Amygdala (tissue), 56 donors: ENCODE measurements around the gene ETS1.

Experiments
- DNase-seq, 56 donors: peaks; one replicate each; lab custom pipeline; 2025; lab: John Stamatoyannopoulos, UW

Gene ETS1

DNA sequence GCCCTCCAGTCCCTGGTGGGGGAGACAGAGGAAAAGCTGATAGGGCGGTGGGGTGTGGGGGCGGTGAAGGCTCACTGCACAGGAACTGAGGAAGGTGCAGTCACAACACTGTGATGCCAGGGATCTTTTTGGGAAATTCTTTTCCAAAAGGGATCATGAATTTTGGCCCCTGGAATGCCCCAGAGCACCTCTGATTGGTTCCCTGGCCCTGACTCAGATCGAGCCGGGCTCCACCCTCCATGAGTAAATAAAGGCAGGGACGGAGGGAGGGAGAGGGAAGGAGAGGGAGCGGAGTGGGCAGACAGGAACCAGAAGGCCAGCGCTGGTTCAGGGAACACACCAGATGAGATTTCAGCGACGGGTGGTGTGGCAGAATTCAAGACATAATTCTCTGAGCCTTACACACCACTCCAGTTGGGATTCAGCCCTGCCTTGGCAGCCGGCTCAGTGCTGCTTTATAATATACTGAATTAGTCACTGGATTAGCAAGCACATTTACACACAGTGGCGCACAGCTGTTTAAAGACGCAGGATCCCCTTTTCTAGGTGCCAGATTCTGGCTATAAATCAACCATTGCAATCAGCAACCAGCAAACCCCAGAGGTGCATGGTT is 80.3 kb downstream of the ETS1 start:
- DNase-seq = peak in 10 of 56 donors; percentile 14 to 47 (median 33)

DNA sequence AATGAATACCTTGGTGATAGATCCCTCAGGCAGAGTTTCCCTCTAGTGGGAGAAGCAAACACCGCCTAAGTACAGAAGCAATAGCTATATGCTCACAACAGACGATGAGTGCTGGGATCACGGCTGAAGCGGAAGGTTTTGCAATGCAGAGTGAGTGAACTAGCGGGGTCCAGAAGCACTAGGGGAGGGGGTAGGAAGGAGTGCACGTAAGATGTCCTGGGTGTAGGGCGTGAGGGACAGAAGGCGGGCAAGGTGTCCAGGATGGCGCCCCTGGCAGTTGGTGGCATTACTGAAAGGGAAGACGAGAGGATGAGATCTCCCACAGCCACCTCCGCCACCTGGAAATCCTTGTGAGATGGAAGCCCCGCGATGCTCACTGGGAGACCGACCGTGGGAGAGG is 81.0 kb downstream of the ETS1 start:
- DNase-seq = no peak

DNA sequence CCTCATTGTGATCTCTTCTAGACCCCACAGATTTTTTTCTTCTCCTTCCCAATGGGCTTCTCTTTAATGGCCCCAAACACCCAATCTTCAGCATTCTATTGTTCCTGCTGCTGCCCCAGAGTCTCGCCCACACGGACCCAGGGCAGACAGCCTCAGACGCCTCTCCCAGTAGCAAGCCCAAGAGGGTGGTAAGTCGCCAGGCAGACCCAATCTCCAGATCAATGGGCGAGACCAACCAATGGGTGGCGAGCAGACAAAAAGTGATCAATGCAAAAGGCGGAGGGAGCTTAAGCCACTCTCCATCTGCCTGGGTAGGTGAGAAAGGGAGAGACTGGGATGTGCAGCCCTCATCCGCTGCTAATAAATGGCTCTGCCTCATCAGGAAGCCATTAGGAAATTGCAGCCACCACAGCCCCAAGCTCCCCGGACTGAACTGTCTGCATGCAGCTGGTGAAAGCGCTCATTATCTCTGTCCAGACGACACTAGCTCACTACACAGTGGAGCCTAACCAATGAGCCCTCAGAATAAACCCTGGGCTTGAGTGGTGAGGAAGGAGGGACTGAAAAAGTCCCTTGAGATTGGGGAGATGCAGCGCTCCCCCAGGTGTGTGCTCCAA is 81.8 kb downstream of the ETS1 start:
- DNase-seq = peak in 9 of 56 donors; percentile 14 to 52 (median 30)

DNA sequence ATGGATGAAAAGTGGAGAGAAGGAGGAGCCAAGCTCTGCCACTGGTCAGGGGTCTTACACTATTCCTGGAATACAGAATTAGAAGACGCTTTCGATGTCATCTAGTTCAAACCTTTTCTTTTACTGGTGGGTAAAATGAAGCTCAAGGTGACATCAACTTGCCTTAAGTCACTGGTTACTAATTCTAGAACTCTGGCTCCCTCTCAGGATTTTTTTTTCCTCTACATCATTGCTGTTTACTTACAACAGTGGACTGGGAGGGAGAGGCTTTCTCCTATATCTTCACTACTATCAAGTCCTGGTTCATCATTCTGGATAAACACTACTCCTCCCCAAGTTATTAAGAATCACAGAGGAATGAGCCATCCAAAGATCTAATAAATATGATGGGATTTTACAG is 82.9 kb downstream of the ETS1 start:
- no peak for DNase-seq

DNA sequence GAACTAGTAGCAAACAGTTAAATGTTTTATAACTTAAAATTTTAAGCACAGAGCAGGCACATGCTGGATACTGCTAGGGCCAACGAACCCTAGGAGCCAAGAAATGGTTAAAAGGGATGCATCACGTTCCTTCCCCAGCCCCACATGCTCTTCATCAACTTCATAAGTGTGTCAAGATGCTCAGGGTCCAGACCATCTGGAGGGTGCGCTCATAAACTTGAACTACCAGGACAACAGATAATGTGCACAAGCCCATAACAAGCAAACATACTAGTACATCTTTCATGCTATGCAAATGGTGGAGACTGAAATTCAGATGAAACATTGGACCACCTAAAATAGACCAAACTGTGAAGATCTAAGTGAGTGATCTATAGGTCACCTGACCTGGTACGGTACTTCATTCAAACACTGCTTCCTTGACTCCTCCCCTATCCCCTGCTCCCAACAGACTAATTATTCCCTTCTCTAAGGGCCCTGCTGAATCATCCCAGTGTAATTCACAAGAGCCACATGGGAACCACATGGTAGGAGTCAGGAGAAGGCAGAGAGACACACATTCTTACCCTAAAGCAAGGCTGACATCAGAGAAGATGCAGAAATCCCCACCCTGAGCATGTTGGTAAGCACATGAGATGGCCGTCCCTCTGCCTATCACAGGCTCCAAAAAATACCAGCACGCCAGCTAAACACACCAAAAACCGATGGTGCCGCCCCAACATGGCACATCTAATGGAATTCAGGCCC is 83.9 kb downstream of the ETS1 start:
- DNase-seq = no peak

DNA sequence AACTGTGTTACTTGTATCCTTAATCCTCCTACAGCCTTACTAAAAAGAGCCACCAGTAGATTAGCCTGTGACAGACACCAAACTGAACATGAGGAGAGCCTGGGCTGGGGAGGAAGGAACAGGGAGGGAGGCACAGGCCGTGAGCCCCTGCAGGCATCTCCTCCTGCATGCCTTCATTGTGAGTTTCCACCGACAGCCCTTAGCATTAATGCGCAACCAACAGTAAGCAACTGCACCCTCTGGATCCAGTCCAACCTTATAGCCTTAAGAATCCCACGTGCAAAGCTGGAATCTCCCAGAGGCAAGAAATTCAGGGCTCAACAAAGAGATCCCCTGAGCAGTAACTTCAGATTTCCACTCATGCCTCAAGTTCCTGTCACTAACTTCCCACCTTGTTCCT is 84.6 kb downstream of the ETS1 start:
- DNase-seq = no peak

DNA sequence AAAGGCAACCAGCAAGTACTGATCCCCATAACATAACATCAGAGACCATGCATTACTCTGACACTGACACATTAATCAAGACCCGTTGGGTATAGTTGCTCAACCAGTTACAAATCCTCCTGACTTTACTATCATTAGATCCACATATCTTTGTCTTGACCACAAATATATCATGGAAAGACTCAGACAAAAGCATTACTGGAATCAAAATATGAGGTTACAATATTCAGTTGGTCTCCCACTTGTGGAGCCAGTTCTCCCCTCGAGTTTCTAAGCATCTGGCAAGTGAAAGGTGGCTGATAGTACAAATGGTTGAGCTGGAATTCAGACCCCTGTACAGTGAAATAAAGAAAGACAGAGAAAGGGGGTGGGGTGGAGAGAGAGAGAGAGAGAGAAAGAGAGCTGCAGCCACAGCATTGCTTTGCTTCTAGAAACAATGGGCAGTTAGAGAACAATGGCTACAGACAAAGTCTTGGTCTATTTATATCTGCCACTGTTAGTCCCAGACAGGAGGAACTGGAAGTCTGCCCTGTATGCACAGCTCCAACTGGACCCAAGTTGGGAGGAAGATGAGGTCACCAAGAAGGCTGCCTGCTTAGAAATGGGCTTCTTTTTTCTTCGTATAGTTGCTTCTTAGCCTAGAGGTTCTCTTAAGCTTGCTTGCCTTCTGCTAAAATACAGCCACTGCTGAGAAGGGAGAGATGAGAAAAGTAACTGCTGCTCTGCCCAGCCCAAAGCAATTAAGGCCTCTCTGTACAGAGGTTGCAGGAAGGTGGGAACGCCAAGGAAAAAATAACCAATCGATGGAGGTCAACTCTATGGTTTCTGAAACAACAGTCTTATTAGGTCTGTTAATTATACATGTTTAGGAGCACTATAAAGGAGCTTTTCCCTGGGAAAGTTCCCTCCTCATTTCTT is 85.5 kb downstream of the ETS1 start:
- peak in 10 of 56 donors; percentile 18 to 56 (median 36) for DNase-seq

DNA sequence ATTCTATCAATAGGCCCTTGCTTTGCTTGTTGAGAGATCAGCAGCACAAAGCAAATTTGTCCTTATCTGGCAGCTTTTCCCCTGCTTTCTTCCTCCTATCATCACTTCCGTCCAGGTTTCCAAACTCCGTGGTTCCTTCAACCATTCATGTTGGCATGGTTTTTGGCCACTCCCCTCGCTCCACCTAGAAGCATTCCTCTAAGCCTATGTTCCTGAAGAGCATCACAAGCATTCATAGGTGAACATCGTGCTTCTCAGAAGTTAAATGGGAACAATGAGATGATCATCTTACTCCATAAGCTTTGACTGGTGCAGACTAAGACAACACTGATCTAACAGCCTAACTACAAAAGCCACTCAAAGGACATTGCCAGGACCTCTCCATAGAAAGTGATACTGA is 86.3 kb downstream of the ETS1 start:
- no peak for DNase-seq

DNA sequence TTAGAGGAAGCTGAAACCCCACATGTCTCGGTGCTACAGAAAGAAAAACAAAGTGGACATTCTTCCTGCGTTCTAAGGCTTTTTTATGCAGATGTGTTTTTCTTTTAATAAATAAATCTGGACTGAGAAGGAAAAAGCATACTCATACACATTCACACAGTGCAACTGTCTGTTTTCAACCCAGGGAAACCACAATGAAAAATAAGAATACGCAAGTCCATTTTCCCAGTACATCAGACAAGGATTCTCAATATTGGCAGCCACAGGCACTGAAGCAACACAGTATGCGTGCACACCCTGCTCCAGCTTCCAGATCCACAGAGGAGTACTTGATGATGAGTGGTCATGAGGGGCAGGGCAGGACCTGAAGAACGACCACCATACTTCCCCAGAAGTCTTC is 86.9 kb downstream of the ETS1 start:
- DNase-seq = no peak

DNA sequence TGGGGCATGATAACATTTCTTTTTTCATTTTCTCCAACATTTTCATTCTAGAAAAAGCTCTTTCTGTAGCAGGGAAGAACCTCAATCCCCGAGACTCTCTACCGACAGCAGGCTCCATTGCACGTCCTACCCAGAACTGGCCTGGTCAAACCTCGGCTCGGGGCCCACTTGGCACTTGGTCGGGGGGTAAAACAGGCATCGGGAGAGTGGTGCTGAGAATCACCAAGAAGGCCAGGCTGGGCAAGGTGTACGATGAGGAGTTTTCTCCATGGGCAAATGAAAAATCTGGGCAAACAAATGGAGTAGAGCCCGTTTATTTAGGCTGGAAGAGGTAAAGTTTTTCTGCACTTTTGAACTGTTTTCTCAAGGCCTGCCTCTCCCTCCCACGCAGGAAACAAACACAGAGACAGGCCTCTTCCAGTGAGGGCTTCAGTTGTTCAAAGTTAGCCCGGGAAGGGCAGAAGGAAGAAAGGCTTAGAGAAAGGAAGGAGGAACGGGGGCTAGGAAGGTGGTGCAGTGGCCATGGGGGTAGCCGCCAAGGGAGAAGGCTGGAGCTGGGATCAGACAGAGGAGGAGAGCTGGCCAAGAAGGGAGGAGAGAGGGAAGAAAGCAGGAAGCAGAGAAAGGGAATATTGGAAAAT is 87.6 kb downstream of the ETS1 start:
- no peak for DNase-seq

DNA sequence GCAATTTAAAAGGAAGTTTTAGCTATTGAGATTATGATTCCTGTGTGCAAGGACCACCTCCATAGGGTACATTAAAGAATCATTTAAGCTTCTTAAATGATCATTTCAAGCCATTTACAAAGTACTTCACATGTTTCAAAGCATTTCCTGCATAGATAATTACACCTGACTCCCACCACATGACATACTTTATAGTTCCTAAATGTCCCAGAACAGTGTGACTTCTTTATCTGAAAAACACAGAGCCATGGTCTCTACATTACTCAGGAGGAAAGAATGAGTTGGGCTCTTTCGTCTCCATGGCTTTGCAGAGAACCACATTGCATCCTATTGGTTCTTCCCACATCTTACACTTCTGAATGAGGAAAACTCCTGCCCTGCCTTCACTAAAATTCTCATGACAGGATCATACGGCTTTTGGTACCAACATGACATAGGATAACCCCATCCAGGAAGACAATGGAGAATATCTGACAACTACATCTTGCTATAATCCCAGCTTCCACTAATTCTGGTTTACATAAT is 88.6 kb downstream of the ETS1 start:
- no peak for DNase-seq

DNA sequence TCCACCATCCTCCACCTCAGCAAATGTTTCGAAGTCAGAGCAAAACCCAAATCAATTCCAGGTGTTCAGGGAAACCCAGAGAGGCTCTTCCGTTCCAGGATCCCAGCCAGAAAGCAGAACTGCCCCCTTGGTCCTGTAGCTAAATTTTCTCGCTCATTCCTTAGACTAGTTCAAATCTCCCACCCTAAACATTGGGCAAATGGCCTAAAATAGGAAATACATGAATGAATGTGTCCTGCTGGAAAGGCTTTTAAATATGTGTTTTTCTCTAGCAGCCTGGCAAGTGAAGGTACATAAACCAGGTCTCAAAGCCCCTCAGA is 89.6 kb downstream of the ETS1 start:
- no peak for DNase-seq

DNA sequence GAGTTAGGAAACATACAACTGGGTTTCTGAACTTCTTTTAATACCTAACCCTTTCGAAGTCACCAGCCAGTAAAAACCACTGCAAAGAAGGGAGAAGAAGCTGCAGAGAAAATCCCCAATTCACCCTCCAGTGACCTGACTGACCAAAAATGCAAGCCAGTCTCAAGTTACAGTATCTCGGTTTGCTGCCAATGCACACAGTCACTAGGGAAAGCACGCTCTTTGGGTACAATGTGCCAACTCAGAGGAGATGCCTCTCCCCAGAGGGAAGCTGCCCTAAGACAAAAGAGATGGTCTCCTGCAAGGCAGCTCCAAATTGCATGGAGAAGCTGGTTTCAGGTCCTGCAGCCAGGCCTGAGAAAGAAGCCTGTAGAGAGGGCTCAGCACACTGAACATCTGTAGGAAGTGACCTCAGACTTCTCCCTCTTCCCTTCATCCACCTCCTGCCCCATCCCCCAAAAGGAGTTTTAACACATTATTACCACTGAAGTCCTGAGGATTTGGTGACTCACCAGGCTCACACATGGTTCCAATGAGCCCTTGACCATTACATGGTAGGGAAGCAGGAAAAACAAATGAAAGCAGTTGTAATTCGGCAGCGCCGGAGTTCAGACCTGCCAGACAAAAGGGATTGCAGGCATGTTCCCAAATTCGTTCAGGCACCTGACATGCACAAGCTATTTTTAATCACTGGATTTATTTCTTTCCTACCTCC is 90.1 kb downstream of the ETS1 start:
- DNase-seq = no peak

DNA sequence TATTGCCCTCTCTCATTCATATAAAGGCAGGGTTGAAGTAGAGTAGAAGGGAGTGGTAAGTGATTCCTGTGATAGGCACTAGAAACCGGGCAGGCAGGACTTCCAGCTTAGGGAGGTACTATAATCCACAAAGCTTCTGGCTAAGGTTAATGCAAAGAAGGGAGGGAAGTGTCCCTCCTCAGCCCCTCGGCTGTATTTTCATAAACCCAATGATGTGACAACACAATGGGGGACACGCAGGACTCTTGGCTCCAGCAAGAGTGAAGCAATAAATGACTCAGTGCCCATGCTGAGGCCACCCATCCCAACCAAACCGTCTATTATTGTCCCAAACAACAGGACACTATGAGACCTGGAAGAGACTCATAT is 90.7 kb downstream of the ETS1 start:
- DNase-seq = no peak

DNA sequence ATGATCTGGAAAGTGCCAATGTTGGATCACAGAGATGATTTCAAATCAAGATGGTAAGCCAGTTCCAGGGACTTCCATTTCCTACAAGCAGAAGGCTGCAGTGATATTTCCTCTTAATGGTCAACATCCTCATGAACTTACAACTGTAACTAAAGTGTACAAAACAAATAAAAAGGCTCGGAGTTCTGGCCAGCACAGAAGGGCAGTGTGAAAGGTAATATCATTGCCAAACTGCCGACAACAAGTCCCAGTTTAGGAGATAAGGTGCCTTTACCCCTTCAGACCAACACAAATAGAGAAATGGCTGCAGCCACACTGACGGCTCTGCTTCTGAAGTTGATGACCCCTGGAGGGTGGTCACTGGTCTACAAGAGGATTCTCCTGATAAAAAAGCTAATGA is 91.1 kb downstream of the ETS1 start:
- DNase-seq = no peak

DNA sequence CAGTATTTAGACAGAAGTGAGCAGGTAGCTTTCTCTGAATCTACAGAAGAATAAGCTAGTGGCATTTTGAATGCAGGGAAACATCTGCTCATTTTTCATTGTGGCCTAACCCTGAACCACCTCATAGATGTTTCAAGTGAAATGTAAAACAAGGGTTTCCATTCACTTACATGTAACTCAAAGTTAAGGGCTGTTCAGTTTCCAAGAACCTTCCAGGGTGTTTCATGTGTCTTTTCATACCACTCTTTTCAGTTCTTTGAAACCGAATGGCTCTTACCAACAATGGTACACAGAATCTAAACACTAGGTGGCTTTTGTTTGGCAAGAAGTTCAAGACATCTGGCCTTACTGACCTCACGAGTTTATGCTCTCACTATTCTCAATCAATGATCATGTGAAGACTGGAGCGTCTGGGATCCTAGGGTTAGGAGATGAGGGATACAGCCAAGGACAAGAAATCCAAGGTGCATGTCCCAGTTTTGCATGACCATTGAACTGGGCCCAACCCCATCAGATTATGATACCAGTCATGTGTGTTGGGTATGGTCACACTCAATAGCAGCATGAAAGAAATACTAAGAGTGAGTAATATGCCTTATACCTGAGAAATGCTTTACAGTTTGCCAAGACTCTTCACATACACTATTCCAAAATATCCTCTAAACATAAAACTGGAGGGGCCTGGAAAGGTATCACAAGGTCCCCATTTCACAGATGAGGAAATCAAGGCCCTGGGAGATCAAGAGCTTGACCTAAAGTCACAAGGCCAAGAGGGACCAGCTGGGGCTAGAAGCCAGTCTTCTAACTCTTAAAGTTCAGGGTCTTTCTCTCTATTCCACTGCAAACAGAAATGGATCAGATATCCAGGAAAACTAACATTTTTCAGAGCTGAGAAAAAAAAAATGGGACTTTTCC is 92.7 kb downstream of the ETS1 start:
- DNase-seq = no peak

DNA sequence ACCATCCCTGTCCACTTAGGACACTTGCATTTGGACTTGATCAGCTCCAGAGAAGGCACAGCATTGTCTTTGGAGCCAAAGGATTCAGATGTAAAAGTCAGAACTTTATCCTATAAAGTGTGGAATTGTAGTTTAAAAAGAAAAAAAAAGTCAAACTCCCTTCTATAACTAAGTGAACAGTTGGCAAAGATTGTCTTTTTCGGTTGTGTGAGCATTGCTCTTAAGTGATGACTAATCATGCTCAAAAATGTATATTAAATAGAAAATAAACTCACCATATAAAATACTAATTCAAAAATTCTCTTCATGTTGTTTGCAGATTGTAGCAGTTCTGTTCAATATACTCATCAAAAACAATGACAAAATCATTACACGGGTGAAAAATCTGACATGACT is 93.8 kb downstream of the ETS1 start:
- DNase-seq = no peak

DNA sequence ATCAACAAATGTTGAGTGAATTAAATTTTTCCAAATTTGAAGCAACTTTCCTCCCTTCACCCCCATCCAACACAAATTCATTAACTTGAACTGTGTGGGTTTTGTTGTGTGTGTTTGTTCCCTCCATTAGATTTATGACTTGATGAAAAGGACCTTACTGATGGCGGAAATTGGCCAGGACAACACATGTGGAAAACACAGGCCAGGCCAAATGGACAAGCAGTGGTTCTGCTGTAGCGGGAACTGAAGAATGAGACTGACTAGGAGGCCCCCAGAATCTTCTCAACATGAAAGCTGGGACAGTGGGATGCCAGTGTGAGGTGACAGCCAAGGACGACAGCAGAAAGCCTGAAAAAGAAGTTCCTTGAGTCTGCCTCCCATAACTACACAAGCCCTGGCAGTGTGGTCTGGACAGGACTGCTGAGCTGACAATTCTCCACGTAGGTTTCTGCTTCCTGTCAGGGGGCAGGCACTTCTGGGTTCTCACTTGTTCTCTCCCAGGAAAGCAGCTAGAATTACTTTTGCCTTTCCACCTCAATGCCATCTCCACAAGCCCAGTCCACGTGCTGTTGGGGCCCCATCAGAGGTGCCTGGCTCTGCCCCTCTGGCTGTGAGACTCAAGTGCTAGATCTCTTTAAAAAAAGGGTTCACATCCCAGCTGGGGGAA is 94.3 kb downstream of the ETS1 start:
- peak in 2 of 56 donors; percentile 4 to 16 for DNase-seq
